Loucy (cell line): Measurements from ENCODE around the gene NUP188.
"Not testable (repeated sequence)": the region's sequence is repeated elsewhere in the genome, so short reads cannot be mapped to it uniquely, and the experiment has no call there.

Experiments used
- H2AFZ ChIP-seq: fragments of 200-600 bp; sonication (generic); 2 replicates; pipeline ENCODE4 v1.6.0; 2016; ENCODE audit warnings: antibody characterized with exemption, mild to moderate bottlenecking, low read length, moderate library complexity
- H3F3A ChIP-seq: fragments of 200-600 bp; 2 replicates; pipeline ENCODE4 v1.6.0; 2016; ENCODE audit warnings: antibody characterized with exemption, low read depth, mild to moderate bottlenecking
- H3K27me3 ChIP-seq: fragments of 200-600 bp; sonication (generic); 2 replicates; pipeline ENCODE4 v1.6.1; 2014; ENCODE audit warnings: low read length, mild to moderate bottlenecking; ENCODE audit not compliant: insufficient read depth, poor library complexity, severe bottlenecking
- H3K36me3 ChIP-seq: fragments of 200-600 bp; sonication (generic); 2 replicates; pipeline ENCODE4 v1.6.1; 2016; ENCODE audit warnings: low read length; ENCODE audit not compliant: insufficient read depth
- H3K4me1 ChIP-seq: fragments of 200-600 bp; sonication (generic); 2 replicates; pipeline ENCODE4 v1.5.1; 2014; ENCODE audit warnings: low read length, mild to moderate bottlenecking; ENCODE audit not compliant: insufficient read depth, poor library complexity, severe bottlenecking
- H3K4me2 ChIP-seq: fragments of 200-600 bp; sonication (generic); 2 replicates; pipeline ENCODE4 v1.6.0; 2014; ENCODE audit warnings: antibody characterized with exemption, low read length, low read depth, mild to moderate bottlenecking; ENCODE audit not compliant: poor library complexity, severe bottlenecking
- H3K4me3 ChIP-seq: fragments of 200-600 bp; sonication (generic); 2 replicates; pipeline ENCODE4 v1.5.1; 2014; ENCODE audit warnings: low read length, mild to moderate bottlenecking, mixed read lengths; ENCODE audit not compliant: poor library complexity, severe bottlenecking
- H3K79me2 ChIP-seq: fragments of 200-600 bp; sonication (generic); 2 replicates; pipeline ENCODE4 v1.6.1; 2014; ENCODE audit warnings: low read length; ENCODE audit not compliant: insufficient read depth
- H3K9ac ChIP-seq: fragments of 200-600 bp; sonication (generic); 2 replicates; pipeline ENCODE4 v1.6.0; 2014; ENCODE audit warnings: mild to moderate bottlenecking, low read depth, low read length, moderate library complexity; ENCODE audit not compliant: poor library complexity, severe bottlenecking
- H3K9me2 ChIP-seq: fragments of 200-600 bp; sonication (generic); replicated peaks from 2 replicates; pipeline ENCODE4 v1.6.1; 2016; ENCODE audit warnings: low read depth, low read length, mixed read lengths
- H3K9me3 ChIP-seq: fragments of 200-600 bp; sonication (generic); 2 replicates; pipeline ENCODE4 v1.6.1; 2014; ENCODE audit warnings: mild to moderate bottlenecking, antibody characterized with exemption, low read length, low read depth; ENCODE audit not compliant: insufficient read depth
- H4K20me1 ChIP-seq: fragments of 200-600 bp; sonication (generic); 2 replicates; pipeline ENCODE4 v1.6.0; 2014; ENCODE audit warnings: antibody characterized with exemption, low read length, mild to moderate bottlenecking; ENCODE audit not compliant: insufficient read depth, poor library complexity, severe bottlenecking
- EZH2phosphoT487 ChIP-seq: fragments of 200-600 bp; IDR thresholded peaks from 2 replicates; pipeline ENCODE4 v1.6.1; 2018; ENCODE audit warnings: antibody characterized with exemption, mild to moderate bottlenecking, moderate library complexity, borderline replicate concordance
- TF ChIP-seq, protein P1 (sequence below): fragments of 200-600 bp; sonication (generic); conservative IDR thresholded peaks from 2 replicates; pipeline ENCODE4 v1.5.1; 2014; ENCODE audit warnings: mild to moderate bottlenecking, antibody characterized with exemption, low read length

The NUP188 gene

DNA sequence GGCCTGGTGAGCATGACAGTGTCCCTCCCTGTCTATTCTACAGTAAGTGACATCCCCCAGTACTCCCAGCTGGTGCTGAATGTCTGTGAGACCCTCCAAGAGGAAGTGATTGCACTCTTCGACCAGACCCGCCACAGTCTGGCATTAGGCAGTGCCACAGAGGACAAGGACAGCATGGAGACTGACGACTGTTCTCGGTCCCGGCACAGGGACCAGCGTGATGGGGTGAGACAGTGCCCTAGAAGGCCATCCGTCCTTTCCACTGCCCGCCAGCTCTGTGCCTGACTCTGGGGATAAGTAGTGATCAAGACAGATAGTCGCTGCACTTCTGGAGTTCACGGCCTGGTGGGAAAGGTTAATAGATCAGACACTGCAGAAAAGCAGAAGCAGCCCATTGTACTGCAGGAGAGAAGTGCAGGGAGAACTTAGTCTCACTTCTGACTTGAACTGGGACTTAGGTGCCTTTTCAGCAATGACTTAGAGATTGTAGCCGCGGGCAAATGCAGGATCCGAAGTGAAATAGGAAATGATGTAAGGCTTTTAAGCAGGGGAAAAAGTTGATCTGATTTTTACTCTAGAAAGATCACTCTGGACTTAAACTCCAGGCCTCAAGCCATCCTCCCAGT lies 52.2 kb downstream of the NUP188 start:
- Histone ChIP-seq H3K36me3 (peaks cover 62% of the 10 kb centered on the region; the same call in 1 of the 2 replicates), H3K4me1 (no peaks in the 10 kb centered on the region), H3K9me2 (no peaks in the 10 kb centered on the region), H3K4me3 (no peak overlapping the region), H3K9ac (no peak overlapping the region), H3K27me3 (no peaks in the 10 kb centered on the region), H3K79me2 (no peaks in the 10 kb centered on the region), H3K4me2 (no peak overlapping the region), H2AFZ (no peak overlapping the region), H3K9me3 (no peaks in the 10 kb centered on the region), H4K20me1 (no peaks in the 10 kb centered on the region), H3F3A (no peaks in the 10 kb centered on the region)
- TF ChIP-seq, protein P1, sequence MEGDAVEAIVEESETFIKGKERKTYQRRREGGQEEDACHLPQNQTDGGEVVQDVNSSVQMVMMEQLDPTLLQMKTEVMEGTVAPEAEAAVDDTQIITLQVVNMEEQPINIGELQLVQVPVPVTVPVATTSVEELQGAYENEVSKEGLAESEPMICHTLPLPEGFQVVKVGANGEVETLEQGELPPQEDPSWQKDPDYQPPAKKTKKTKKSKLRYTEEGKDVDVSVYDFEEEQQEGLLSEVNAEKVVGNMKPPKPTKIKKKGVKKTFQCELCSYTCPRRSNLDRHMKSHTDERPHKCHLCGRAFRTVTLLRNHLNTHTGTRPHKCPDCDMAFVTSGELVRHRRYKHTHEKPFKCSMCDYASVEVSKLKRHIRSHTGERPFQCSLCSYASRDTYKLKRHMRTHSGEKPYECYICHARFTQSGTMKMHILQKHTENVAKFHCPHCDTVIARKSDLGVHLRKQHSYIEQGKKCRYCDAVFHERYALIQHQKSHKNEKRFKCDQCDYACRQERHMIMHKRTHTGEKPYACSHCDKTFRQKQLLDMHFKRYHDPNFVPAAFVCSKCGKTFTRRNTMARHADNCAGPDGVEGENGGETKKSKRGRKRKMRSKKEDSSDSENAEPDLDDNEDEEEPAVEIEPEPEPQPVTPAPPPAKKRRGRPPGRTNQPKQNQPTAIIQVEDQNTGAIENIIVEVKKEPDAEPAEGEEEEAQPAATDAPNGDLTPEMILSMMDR, result no peak
- no peak for TF ChIP-seq EZH2phosphoT487

- TF ChIP-seq, protein P1, result no peak
- no peak for TF ChIP-seq EZH2phosphoT487
- Histone ChIP-seq H3K4me3 (no peak overlapping the region), H3K9ac (no peak overlapping the region), H3F3A (no peaks in the 10 kb centered on the region), H3K79me2 (no peaks in the 10 kb centered on the region), H3K4me1 (no peaks in the 10 kb centered on the region), H2AFZ (no peak overlapping the region), H3K9me2 (no peaks in the 10 kb centered on the region), H4K20me1 (no peaks in the 10 kb centered on the region), H3K4me2 (no peak overlapping the region), H3K9me3 (no peaks in the 10 kb centered on the region), H3K36me3 (peaks cover 65% of the 10 kb centered on the region; the same call in 1 of the 2 replicates), H3K27me3 (no peaks in the 10 kb centered on the region)
Observed at GRCh38 chr9:129001504-129002325, 54.2 kb downstream of the NUP188 start.

DNA sequence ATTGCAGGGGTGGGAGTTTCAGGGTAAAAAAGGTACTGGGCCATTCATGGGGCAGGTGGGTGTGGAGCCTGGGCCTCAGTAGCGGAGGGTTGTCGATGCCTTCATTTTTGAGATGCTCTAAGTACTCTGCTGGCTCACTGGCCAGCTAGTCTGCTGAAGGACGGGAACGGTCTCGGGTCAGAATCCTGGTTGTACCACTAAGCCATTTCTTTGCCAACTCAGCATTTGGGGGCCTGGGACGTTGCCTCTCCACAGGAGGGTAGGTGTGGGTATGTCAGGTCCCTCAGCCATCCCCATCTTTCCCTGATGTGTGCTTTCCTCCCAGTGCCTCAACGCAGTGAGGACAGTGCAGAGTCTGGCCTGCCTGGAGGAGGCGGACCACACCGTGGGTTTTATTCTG lies 55.5 kb downstream of the NUP188 start:
- TF ChIP-seq, protein P1, result no peak
- no peak for TF ChIP-seq EZH2phosphoT487
- Histone ChIP-seq H3K36me3 (peaks cover 73% of the 10 kb centered on the region; the same call in 1 of the 2 replicates), H3K4me2 (no peak overlapping the region), H3K27me3 (no peaks in the 10 kb centered on the region), H2AFZ (no peak overlapping the region), H3K9me2 (no peaks in the 10 kb centered on the region), H3K4me3 (no peak overlapping the region), H3K79me2 (no peaks in the 10 kb centered on the region), H3F3A (no peaks in the 10 kb centered on the region), H4K20me1 (no peaks in the 10 kb centered on the region), H3K4me1 (no peaks in the 10 kb centered on the region), H3K9me3 (no peaks in the 10 kb centered on the region), H3K9ac (no peak overlapping the region)

- H3K79me2 ChIP-seq, H3K27me3 ChIP-seq, H3F3A ChIP-seq, H3K9me2 ChIP-seq, H3K4me2 ChIP-seq, H2AFZ ChIP-seq, H3K4me3 ChIP-seq, H3K9ac ChIP-seq, H4K20me1 ChIP-seq, H3K9me3 ChIP-seq, H3K4me1 ChIP-seq: not testable (repeated sequence)
- peaks cover 65% of the 10 kb centered on the region; the same call in 1 of the 2 replicates for H3K36me3 ChIP-seq
Observed at GRCh38 chr9:129004173-129004572, 56.7 kb downstream of the NUP188 start.
